GM21447 (cell line): ENCODE results near the gene SLC12A4.
A peak's percentile ranks its signal among the peaks of the same experiment; 100 is the strongest.
"Not testable (repeated sequence)": the region's sequence is repeated elsewhere in the genome, so short reads cannot be mapped to it uniquely, and the experiment has no call there.

ENCODE experiments used
- ATAC-seq: cut with Tn5 transposase; IDR thresholded peaks from one replicate; pipeline ENCODE4 v1.9.1; 2021; ENCODE audit not compliant: unreplicated experiment

Gene SLC12A4

DNA sequence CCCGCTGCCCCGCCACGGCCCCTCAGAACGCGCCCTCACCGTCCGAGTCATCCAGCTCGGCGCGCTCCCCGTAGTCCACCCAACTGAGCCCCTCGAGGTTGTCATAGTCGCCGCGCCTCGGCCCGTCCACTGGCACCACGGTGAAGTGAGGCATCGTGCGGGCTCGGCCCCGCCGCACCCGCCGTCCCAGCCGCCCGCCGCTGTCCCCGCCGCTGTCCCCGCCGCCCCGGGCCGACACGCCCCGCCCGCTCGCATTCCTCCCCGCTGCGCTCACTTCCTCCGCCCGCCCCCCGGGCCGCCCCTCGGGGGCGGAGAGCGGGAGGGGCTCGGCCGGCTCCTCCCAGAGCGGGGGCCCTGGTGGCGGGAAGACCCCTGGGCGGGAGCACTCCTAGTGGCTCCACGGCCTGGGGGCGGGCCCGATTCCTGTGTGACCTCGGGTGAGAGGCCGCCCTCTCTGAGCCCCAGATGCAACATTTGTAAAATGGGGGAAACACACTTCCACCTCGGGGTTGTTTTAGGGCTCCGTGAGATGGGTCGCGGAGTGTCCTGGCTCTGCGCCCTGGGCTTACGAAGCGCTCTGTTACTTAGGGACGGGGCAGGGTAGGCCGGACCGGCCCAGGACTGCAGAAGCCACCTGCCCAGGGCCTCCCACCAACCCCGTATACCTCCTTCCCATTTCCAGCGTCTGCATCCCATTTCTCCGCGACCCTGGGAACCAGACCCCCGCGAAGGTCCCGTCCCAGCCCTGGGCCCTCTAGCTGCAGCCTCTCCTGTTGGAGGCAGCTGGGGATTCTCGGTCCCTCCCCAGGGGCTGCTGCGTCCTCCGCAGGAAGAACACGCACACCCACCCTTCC, at the start of gene SLC12A4:
Gene SLC12A4, minus strand, starts transcription at position 238 of the 854 bp plus-strand sequence. Its CDS starts 84 bp downstream, at position 154.
- ATAC-seq, result peak; percentile 76

GRCh38 chr16:68015681-68016080, 47.2 kb upstream of the SLC12A4 start, which contains the start of gene DPEP2NB:
TSS of gene DPEP2NB (minus strand) at chr16:68015911. CDS start at chr16:68015770, 141 bp downstream.
- no peak for ATAC-seq

DNA sequence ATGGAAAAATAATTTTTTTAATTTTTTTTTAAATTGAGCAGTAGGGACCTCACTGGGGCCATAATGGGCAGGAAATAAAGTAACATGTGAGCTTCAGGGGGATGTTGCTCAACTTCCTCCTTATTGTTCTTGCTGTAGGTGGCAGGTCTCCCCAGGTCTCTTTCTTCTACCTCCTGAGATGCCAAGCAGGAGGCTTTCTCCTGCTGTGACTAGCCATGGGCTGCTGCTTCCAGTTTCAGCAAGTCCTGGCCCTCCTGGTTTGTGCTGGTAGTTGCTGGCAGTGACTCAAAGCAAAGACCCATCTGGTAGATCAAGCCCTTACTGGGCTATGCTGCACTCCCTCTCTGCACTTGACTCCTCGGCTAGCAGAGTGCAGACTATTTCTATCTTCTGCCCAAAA, 45.0 kb upstream of the SLC12A4 start:
- no peak for ATAC-seq

DNA sequence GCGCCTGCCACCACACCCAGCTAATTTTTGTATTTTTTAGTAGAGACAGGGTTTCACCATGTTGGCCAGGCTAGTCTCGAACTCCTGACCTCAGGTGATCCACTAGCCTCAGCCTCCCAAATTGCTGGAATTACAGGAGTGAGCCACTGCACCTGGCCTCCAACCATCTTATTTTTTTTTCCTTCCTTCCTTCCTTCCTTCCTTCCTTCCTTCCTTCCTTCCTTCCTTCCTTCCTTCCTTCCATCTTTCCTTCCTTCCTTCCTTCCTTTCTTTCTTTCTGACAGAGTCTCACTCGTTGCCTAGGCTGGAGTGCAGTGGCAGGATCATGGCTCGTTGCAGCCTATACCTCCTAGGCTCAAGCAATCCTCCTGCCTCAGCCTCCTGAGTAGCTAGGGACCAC, 41.4 kb upstream of the SLC12A4 start:
- not testable (repeated sequence) for ATAC-seq

- ATAC-seq, result no peak
Measured at GRCh38 chr16:68009157-68009735, 40.8 kb upstream of the SLC12A4 start.

DNA sequence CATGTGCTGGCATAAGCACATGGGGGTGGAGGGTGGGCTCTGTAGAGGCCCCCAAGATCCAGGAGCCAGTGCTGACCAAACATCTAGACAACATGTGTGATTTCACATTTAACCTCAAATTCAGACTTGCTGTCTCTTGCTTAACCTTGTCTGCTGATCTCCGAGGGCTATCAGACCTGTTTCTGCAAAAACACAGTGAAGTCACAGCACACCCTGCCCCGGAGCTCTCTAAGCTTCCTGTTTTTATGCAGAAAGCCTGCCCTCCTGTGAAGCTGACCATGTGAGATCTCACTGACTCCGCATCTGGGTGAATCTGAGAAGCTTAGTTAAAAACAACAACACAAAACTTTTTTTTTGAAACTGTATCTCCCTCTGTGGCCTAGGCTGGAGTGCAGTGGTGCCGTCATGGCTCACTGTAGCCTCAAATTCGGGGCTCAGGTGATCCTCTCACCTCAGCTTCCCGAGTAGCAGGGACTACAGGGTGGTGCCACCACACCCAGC, 37.4 kb upstream of the SLC12A4 start:
- no peak for ATAC-seq

GRCh38 chr16:68005211-68005610, 36.8 kb upstream of the SLC12A4 start:
- no peak for ATAC-seq

GRCh38 chr16:68003031-68003430, 34.6 kb upstream of the SLC12A4 start:
- ATAC-seq, result no peak

- ATAC-seq, result no peak
Measured at GRCh38 chr16:68000450-68000849, 32.0 kb upstream of the SLC12A4 start.

GRCh38 chr16:67999985-68000384, 31.5 kb upstream of the SLC12A4 start:
- no peak for ATAC-seq

DNA sequence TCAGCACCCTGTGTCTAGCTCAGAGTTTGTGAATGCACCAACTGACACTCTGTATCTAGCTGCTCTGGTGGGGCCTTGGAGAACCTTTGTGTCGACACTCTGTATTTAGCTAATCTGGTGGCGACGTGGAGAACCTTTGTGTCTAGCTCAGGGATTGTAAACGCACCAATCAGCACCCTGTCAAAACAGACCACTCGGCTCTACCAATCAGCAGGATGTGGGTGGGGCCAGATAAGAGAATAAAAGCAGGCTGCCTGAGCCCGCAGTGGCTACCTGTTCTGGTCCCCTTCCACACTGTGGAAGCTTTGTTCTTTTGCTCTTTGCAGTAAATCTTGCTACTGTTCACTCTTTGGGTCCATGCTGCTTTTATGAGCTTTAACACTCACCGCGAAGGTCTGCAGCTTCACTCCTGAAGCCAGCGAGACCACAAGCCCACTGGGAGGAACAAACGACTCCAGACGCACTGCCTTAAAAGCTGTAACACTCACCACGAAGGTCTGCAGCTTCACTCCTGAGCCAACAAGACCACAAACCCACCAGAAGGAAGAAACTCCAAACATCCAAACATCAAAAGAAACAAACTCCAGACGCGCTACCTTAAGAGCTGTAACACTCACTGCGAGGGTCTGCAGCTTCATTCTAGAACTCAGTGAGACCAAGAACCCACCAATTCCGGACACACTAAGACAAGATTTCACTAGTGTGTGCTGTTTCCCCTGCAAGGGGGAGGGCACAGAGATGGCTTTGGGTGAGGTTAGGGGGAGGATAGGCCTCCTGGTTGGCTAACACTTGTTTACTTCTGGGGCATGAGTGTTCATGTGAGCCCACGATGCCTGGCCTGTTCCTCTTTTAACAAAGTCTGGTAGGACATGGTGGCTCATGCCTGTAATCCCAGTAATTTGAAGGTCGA, 30.6 kb upstream of the SLC12A4 start, which contains the start of gene DPEP2:
Gene DPEP2, minus strand, starts transcription at position 706 of the 910 bp plus-strand sequence. CDS start 6,272 bp downstream, outside the sequence.
- not testable (repeated sequence) for ATAC-seq

DNA sequence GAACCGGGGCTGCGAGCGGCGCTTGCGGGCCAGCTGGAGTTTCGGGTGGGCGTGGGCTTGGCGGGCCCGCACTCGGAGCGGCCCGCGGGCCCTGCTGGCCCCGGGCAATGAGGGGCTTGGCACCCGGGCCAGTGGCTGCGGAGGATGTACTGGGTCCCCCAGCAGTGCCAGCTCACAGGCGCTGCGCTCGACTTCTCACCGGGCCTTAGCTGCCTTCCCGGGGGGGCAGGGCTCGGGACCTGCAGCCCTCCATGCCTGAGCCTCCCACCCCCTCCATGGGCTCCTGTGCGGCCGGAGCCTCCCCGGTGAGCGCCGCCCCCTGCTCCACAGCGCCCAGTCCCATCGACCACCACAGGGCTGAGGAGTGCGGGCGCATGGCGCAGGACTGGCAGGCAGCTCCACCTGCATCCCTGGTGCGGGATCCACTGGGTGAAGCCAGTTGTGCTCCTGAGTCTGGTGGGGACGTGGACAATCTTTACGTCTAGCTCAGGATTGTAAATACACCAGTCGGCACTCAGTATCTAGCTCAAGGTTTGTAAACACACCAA, 29.9 kb upstream of the SLC12A4 start:
- ATAC-seq, result not testable (repeated sequence)

- no peak for ATAC-seq
Measured at GRCh38 chr16:67996666-67997065, 28.2 kb upstream of the SLC12A4 start.

DNA sequence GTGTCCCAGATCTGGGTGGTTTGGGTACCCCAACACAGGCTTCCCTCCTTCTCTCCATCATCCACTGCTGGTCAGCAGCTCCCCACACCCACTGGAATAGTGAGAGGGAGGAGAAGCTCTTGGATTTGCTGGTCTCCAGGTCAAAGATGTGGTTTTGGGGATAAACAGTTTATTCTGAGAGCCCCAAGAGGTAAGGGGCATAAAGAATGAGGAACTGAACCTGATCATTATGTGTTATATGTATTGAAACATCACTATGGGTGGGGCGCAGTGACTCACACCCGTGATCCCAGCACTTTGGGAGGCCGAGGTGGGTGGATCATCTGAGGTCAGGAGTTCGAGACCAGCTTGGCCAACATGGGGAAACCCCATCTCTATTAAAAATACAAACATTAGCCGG, 27.0 kb upstream of the SLC12A4 start:
- no peak for ATAC-seq

- ATAC-seq, result not testable (repeated sequence)
Measured at GRCh38 chr16:67994040-67994408, 25.6 kb upstream of the SLC12A4 start.

GRCh38 chr16:67993207-67994039, 25.0 kb upstream of the SLC12A4 start:
- peak; percentile 46 for ATAC-seq

DNA sequence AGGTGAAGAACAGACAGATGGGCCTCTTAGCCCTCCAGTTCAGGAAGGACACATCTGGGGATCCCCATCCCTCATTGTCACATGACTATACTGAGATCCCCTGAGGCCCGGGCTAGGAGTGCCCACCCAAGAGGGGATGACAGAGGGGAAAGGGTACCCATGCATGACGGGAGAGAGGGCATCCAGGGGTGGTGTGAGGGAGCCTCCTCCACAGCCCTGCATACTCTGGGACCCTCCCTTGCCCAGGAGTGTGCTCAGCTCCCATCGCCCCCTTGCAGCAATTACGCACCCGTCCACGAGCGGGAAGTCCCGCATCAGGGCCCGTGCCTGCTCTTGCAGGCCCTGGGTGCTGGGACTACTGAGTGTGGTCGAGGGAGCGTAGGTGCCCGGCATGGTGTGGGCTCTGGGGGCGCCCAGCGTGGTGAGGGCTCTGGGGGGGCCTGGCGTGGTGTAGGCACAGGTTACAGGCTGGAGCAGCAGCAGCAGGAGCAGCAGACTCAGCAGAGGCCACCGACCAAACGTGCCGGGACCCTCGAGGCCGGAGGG, 24.3 kb upstream of the SLC12A4 start:
- no peak for ATAC-seq

GRCh38 chr16:67990018-67990386, 21.6 kb upstream of the SLC12A4 start:
- no peak for ATAC-seq

GRCh38 chr16:67989322-67990017, 21.0 kb upstream of the SLC12A4 start:
- no peak for ATAC-seq
